Large intestine (tissue), 3 donors: ENCODE results near the gene KEAP1. TPM values are rescaled to one million over a fixed set of nuclear protein-coding genes. Genes with fewer than 3 reads are reported as not detected.
"Not testable (repeated sequence)": the region's sequence is repeated elsewhere in the genome, so short reads cannot be mapped to it uniquely, and the experiment has no call there.

Experiments
- DNase-seq, 2 donors: peaks; one replicate each; pipeline versions ENCODE4 v3.0.0 to v3.0.0-alpha.2; 2013
- H3K27ac ChIP-seq: one replicate; pipeline ENCODE4 v1.5.1; 2013; ENCODE audit warnings: low read length
- H3K27me3 ChIP-seq: 2 replicates; pipeline ENCODE4 v1.6.1; 2013; ENCODE audit warnings: low read length; ENCODE audit not compliant: control insufficient read depth, insufficient read depth
- H3K36me3 ChIP-seq: 2 replicates; pipeline ENCODE4 v1.6.1; 2013; ENCODE audit warnings: low read length; ENCODE audit not compliant: control insufficient read depth, insufficient read depth
- H3K4me1 ChIP-seq: one replicate; pipeline ENCODE4 v1.6.1; 2013; ENCODE audit warnings: low read length; ENCODE audit not compliant: control insufficient read depth, insufficient read depth
- H3K4me3 ChIP-seq: one replicate; pipeline ENCODE4 v1.5.1; 2013; ENCODE audit warnings: low read length
- H3K9me3 ChIP-seq: one replicate; pipeline ENCODE4 v1.6.1; 2013; ENCODE audit warnings: mild to moderate bottlenecking, low read depth, low read length, moderate library complexity; ENCODE audit not compliant: control insufficient read depth
- WGBS: methylation state at CpG from one replicate; pipeline ENCODE4 v1.1.5; 2013; ENCODE audit warnings: low lambda C conversion rate; ENCODE audit not compliant: insufficient coverage; 5-methylcytosine and 5-hydroxymethylcytosine counted together
- polyA plus RNA-seq: library from polyadenylated mRNA; unstranded; fragments of 120-200 nt; gene quantifications from one replicate; pipeline ENCODE4 v1.2.1, GENCODE V29; 2013

KEAP1 gene
- polyA plus RNA-seq, 1 donor = 36.7 TPM

DNA sequence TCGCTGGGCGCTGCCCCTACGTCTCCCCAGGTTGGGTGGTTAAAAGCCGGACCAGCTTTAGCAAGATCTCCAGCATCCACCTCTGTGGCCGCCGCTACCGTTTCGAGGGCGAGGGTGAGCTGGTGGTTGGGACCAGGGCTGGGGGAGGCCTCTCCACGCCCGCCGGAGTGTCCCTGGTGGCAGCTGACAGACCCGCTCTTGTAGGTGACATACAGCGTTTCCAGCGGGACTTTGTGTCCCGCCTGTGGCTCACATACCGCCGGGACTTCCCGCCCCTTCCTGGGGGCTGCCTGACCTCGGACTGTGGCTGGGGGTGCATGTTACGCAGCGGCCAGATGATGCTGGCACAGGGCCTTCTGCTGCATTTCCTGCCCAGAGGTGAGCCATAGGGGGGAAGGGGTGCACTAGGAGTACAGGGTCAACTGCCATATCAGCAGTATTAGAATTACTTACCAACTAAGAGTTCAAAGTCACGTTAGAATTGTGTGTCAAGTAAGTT, 41.6 kb upstream of the KEAP1 start:
- H3K4me1 ChIP-seq = peaks cover 13% of the 10 kb centered on the region
- WGBS = 40% methylated on average over 1 of the region's 23 CpGs
- peak overlapping the region; percentile 91 for H3K4me3 ChIP-seq
- H3K9me3 ChIP-seq = no peaks in the 10 kb centered on the region
- H3K27ac ChIP-seq = peak overlapping the region; percentile 63
- H3K27me3 ChIP-seq = no peaks in the 10 kb centered on the region
- H3K36me3 ChIP-seq = peaks cover 29% of the 10 kb centered on the region
- DNase-seq = peak in 1 of 2 donors; percentile 69

- H3K27ac ChIP-seq = peak overlapping the region; percentile 63
- no peaks in the 10 kb centered on the region for H3K9me3 ChIP-seq
- no peaks in the 10 kb centered on the region for H3K27me3 ChIP-seq
- H3K4me3 ChIP-seq = peak overlapping the region; percentile 91
- DNase-seq = peak in 1 of 2 donors; percentile 67
- H3K4me1 ChIP-seq = peaks cover 13% of the 10 kb centered on the region
- WGBS = no CpG with 5 or more reads among the region's 22 CpGs
- peaks cover 26% of the 10 kb centered on the region for H3K36me3 ChIP-seq
These were observed 41.1 kb upstream of the KEAP1 start for GRCh38 chr19:10544242-10544752.

DNA sequence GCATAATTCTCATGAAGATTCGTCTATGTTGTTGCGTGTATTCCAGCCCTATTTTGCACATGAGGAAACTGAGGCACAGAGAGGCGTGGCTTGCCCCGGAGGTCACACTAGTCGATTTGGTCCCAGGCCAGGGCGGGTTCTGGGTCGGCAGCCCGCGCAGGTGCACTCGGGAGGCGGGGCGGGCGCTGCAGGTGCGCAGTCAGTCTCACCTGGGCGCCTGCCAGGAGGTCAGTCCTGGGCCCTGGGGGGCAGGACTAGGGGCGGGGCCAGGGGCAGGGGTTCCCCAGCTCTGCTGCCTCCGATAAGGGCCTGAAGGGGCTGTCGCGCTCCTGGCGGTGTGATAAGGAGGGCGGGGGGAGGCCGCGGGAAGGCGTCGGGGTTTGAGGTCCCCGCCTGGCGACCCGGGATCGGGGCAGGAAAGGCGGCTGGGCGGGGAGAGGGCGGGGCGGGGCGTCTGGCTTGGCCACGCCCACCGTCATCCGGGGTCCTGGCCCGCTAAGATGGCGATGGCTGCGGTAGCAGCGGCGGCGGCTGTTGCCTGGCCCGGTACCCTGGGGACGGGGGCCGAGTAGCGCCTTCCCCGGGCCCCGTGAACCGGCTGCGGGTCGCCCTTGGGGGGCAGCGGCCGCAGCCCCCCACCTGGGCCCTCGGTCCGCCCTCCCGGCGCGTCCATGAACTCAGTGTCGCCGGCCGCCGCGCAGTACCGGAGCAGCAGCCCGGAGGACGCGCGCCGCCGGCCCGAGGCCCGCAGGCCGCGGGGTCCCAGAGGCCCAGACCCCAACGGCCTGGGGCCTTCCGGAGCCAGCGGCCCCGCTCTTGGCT, 40.5 kb upstream of the KEAP1 start, which contains the start of gene ATG4D:
ATG4D (plus strand) TSS at position 485 of the 822 bp plus-strand sequence; CDS start at position 672, 187 bp downstream.
- H3K4me3 ChIP-seq = peak within 1 kb of the TSS; percentile 91
- H3K27me3 ChIP-seq = no peaks in the 10 kb centered on the region
- WGBS = no CpG with 5 or more reads among the region's 79 CpGs
- DNase-seq = peak; percentile 92 to 96
- peak within 1 kb of the TSS; percentile 63 for H3K27ac ChIP-seq
- peaks cover 20% of the 10 kb centered on the region for H3K36me3 ChIP-seq
- H3K9me3 ChIP-seq = no peaks in the 10 kb centered on the region
- H3K4me1 ChIP-seq = peaks cover 13% of the 10 kb centered on the region

DNA sequence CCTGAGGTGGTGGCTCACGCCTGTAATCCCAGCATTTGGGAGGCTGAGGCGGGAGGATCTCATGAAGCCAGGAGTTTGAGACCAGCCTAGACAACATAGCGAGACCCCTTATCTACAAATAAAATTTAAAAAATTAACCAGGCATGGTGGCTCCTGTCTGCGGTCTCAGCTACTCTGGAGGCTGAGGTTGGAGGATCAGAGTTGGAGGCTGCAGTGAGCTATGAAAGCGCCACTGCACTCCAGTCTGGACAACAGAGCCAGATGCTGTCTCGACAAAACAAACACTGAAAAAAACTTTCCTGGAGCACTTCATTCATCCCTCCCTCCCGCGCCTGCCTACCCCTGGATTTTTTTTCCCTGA, 39.9 kb upstream of the KEAP1 start:
- Histone ChIP-seq H3K9me3 (no peaks in the 10 kb centered on the region), H3K27ac (no peak overlapping the region), H3K36me3 (peaks cover 14% of the 10 kb centered on the region), H3K4me3 (peak overlapping the region; percentile 91), H3K4me1 (peaks cover 13% of the 10 kb centered on the region), H3K27me3 (peaks cover under 1% of the 10 kb centered on the region)
- WGBS = no CpG with 5 or more reads among the region's 8 CpGs
- DNase-seq = no peak

GRCh38 chr19:10539016-10539415, 35.9 kb upstream of the KEAP1 start:
- not testable (repeated sequence) for DNase-seq, H3K4me1 ChIP-seq
- WGBS = no CpG with 5 or more reads among the region's 9 CpGs

DNA sequence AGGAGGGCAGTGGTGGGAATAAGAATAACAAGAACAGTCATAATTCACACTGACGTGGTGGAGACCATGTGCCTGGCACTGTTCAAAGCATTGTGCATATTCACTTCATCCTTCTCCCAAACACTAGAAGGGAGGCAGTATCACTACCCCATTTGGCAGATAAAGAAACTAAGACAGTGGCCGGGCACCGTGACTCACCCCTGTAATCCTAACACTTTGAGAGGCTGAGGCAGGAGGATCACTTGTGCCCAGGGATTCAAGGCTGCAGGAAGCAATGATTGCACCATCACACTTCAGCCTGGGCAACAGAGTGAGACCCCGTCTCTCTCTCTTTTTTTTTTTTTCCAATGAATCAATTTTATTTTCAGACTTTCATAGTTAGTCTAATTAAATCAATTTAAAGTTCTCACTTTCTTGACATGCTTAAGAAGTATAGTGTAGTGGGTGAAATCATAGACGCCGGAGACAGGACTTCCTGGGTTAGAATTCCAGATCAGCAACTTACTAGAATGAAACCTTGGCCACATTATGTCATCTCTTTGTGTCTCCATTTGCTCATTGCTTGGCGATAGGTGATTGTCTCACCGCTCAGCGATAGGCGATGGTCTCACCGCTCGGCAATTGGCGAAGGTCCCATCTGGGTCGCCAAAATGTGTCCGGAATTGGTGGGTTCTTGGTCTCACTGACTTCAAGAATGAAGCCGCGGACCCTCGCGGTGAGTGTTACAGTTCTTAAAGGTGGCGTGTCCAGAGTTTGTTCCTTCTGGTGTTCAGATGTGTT, 35.2 kb upstream of the KEAP1 start:
- WGBS = 96% methylated on average over 5 of the region's 20 CpGs
- H3K9me3 ChIP-seq = no peaks in the 10 kb centered on the region
- peaks cover 8% of the 10 kb centered on the region for H3K27me3 ChIP-seq
- no peak for DNase-seq
- peaks cover 3% of the 10 kb centered on the region for H3K4me1 ChIP-seq
- H3K27ac ChIP-seq = no peak overlapping the region
- H3K36me3 ChIP-seq = no peaks in the 10 kb centered on the region
- no peak overlapping the region for H3K4me3 ChIP-seq

More at GRCh38 chr19:10539016-10539415, 35.9 kb upstream of the KEAP1 start:
- not testable (repeated sequence) for H3K9me3 ChIP-seq, H3K36me3 ChIP-seq, H3K27me3 ChIP-seq, H3K4me3 ChIP-seq, H3K27ac ChIP-seq

DNA sequence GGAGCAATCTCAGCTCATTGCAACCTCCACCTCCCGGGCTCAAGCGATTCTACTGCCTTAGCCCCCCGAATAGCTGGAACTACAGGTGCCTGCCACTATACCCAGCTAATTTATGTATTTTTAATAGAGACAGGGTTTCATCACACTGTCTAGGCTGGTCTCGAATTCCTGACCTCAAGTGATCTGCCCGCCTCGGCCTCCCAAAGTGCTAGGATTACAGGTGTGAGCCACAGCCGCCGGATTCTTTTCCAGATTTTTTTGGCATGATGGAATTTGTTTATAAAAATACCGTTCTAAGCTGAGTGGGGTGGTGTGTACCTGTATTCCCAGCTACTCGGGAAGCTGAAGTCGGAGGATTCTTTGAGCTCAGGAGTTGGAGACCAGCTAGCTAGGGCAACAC, 34.5 kb upstream of the KEAP1 start:
- H3K4me1 ChIP-seq = no peaks in the 10 kb centered on the region
- no peak for DNase-seq
- H3K36me3 ChIP-seq = no peaks in the 10 kb centered on the region
- WGBS = 90% methylated on average over 4 of the region's 11 CpGs
- H3K4me3 ChIP-seq = no peak overlapping the region
- no peaks in the 10 kb centered on the region for H3K9me3 ChIP-seq
- peaks cover 8% of the 10 kb centered on the region for H3K27me3 ChIP-seq
- no peak overlapping the region for H3K27ac ChIP-seq

DNA sequence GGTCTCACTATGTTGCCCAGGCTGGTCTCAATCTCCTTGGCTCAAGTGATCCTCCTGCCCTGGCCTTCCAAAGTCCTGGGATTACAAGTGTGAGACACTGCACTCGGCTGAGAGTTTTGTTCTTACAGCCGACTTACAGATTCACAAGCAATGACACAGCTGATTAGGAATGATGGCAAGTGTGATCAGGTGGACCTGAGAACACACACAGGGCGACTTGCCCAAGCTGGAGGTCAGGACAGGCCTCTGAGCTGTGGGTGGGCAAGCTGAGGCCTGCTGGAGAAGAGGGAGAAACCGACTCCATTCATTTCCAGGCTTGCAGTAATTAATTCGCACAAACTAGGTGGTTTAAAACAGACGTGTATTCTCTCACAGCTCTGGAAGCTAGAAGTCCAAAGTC, 32.5 kb upstream of the KEAP1 start:
- no CpG with 5 or more reads among the region's 6 CpGs for WGBS
- H3K4me3 ChIP-seq = no peak overlapping the region
- H3K27me3 ChIP-seq = peaks cover 8% of the 10 kb centered on the region
- no peaks in the 10 kb centered on the region for H3K36me3 ChIP-seq
- no peaks in the 10 kb centered on the region for H3K9me3 ChIP-seq
- no peak for DNase-seq
- H3K4me1 ChIP-seq = no peaks in the 10 kb centered on the region
- H3K27ac ChIP-seq = no peak overlapping the region

DNA sequence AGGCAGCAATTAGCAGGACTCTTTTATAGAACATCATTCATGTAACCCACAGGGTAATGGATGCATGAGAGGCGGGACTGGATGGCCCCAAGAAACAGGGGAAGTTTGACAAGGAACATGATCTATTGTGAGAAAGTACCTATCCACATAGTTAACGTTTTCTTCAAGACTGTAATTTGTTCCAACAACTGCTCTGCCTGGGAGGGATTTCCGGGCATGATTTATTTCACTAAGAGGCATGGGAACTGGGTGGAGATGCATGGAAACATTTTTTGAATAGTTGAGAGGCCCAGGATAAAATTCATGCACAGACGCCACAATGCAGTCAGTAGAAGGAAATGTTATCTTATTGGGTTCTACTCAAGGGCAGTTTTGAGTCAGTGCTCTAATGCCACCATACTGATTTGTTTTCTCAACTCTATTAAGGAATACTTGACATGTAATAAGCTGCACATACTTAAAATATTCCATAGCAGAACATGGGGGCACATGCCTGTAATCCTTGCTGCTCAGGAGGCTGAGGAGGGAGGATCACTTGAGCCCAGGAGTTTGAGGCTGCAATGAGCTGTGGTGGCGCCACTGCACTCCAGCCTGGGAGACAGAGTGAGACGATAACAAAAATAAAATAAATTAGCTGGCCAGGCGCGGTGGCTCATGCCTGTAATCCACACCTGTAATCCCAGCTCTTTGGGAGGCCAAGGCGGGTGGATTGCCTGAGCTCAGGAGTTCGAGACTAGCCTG, 30.7 kb upstream of the KEAP1 start:
- Histone ChIP-seq H3K4me3 (no peak overlapping the region), H3K36me3 (no peaks in the 10 kb centered on the region), H3K9me3 (no peaks in the 10 kb centered on the region), H3K27ac (no peak overlapping the region), H3K4me1 (no peaks in the 10 kb centered on the region), H3K27me3 (peaks cover 8% of the 10 kb centered on the region)
- no peak for DNase-seq
- WGBS = no CpG with 5 or more reads among the region's 10 CpGs

DNA sequence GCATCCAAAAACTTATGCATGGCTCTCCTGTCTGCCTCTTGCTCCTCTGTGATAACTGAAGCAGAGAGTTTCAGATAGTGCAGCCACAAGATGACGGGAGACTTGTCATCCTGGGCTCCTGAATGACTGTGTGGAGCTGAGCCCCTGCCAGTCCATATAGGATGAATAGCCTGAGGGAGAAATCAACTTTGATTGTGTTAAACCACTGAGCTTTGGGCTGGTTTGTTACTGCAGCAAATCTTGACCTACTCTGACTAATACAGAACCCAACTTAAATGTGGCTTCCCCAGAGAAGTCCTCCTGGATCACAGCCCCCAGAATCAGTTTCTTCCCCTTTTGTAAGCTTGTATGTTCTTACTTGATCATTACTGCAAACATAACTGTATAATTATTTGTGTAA, 29.3 kb upstream of the KEAP1 start:
- no peak for DNase-seq
- WGBS = no CpG with 5 or more reads among the region's 1 CpG
- no peaks in the 10 kb centered on the region for H3K9me3 ChIP-seq
- H3K27ac ChIP-seq = no peak overlapping the region
- no peaks in the 10 kb centered on the region for H3K4me1 ChIP-seq
- no peaks in the 10 kb centered on the region for H3K36me3 ChIP-seq
- H3K27me3 ChIP-seq = peaks cover 2% of the 10 kb centered on the region
- no peak overlapping the region for H3K4me3 ChIP-seq
